ENCODE measurements around the gene DHODH.
"Not testable (repeated sequence)": the region's sequence is repeated elsewhere in the genome, so short reads cannot be mapped to it uniquely, and the experiment has no call there.

DHODH gene

GRCh38 chr16:72051818-72052217, 43.3 kb downstream of the DHODH start:
- DNase-seq (ENCODE audit: low read depth in 1 of 2, low spot score in 1 of 2), result no peak

GRCh38 chr16:72054254-72054847, 45.8 kb downstream of the DHODH start, which contains the start of gene HP:
Gene HP (plus strand): TSS chr16:72054505. CDS start chr16:72054653, 148 bp downstream.
- not testable (repeated sequence) for DNase-seq (ENCODE audit: low read depth in 1 of 2, low spot score in 1 of 2)

GRCh38 chr16:72055911-72056310, 47.4 kb downstream of the DHODH start:
- DNase-seq (ENCODE audit: low read depth in 1 of 2, low spot score in 1 of 2), result no peak

DNA sequence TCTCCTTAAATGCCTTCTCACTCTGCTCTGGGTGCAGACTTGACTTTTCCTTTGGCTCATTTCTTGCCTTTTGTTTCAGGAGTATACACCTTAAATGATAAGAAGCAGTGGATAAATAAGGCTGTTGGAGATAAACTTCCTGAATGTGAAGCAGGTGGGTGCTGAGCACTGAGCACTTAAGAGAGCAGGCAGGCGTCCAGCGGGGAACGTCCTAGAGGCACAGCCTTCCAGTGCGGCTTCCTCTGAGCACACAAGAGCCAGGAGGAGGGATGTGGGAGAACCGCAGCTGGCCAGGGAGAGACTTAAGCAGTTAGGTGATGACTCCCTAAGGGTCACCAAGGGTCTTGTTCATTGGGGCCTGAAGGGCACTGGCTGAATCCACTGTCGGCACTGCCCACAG, 48.8 kb downstream of the DHODH start:
- DNase-seq (ENCODE audit: low read depth in 1 of 2, low spot score in 1 of 2), result not testable (repeated sequence)

- DNase-seq (ENCODE audit: low read depth in 1 of 2, low spot score in 1 of 2), result not testable (repeated sequence)
Observed at GRCh38 chr16:72059060-72059459, 50.5 kb downstream of the DHODH start.

GRCh38 chr16:72060405-72060804, 51.9 kb downstream of the DHODH start:
- no peak for DNase-seq (ENCODE audit: low read depth in 1 of 2, low spot score in 1 of 2)

DNA sequence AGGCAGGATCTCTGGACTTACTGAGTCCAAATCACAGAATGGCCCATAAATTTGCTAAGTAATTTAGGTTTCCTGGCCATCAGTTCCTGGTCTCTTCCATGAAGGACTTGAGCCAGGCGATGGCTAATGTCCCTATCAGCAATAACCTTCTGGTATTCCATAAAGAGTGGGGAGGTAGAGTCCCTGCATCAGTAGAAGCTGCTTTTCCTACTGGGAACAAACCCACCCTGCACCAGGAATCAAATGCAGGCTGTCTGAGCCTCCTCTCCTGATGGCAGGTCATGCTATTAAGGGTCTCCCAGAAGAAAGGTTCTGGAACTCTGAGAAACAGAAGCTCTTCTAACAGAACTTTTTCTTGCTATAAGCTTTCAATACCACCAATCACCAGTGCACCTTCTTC, 53.0 kb downstream of the DHODH start:
- no peak for DNase-seq (ENCODE audit: low read depth in 1 of 2, low spot score in 1 of 2)

DNA sequence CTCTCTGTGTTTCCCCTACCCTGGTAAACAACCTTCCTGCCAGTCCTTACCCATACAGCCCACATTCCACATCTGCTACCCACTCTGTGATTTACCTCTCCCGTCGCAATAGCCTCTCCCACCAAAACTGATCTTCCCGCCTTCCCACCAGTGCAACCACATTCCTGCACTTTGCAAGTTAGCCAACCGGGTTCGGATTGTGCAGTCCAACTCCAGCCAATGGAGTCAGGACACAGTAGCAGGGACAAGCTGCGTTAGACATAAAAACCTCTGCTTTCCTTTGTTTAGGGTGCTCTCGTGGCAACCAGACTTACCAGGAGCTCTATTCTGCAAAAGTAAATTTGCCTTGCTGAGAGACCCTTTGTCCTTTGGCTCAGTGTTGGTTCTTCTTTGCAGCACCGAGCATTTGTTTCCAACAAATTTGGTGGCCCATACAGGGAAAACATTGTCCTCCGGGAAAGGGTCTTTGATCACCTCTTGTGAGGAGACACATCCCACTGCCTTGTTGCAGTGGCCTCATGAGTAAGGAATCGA, 55.9 kb downstream of the DHODH start:
- DNase-seq (ENCODE audit: low read depth in 1 of 2, low spot score in 1 of 2), result no peak

- DNase-seq (ENCODE audit: low read depth in 1 of 2, low spot score in 1 of 2), result no peak
Observed at GRCh38 chr16:72066747-72067146, 58.2 kb downstream of the DHODH start.

DNA sequence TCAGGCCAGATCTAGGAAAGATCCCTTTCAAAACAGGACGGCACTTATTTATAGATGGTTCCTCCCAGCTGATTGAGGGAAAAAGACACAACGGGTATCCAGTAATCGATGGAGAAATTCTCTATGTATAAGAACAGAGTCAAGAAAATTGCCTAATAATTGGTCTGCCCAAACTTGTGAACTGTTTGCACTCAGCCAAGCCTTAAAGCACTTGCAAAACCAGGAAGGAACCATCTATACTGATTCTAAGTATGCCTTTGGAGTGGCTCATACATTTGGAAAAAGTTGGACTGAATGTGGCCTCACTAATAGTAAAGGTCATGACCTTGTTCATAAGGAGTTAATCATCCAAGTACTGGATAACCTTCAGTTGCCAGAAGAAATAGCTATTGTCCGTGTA, 60.4 kb downstream of the DHODH start:
- no peak for DNase-seq (ENCODE audit: low read depth in 1 of 2, low spot score in 1 of 2)

GRCh38 chr16:72072514-72073342, 64.2 kb downstream of the DHODH start:
- DNase-seq (ENCODE audit: low read depth in 1 of 2, low spot score in 1 of 2), result no peak

- DNase-seq (ENCODE audit: low read depth in 1 of 2, low spot score in 1 of 2), result no peak
Observed at GRCh38 chr16:72073560-72074230, 65.2 kb downstream of the DHODH start.

DNA sequence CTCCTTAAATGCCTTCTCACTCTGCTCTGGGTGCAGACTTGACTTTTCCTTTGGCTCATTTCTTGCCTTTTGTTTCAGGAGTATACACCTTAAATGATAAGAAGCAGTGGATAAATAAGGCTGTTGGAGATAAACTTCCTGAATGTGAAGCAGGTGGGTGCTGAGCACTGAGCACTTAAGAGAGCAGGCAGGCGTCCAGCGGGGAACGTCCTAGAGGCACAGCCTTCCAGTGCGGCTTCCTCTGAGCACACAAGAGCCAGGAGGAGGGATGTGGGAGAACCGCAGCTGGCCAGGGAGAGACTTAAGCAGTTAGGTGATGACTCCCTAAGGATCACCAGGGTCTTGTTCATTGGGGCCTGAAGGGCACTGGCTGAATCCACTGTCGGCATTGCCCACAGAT, 66.5 kb downstream of the DHODH start:
- DNase-seq (ENCODE audit: low read depth in 1 of 2, low spot score in 1 of 2), result not testable (repeated sequence)
